ENCODE data around the gene PPFIBP1. TPM values are rescaled to one million over a fixed set of nuclear protein-coding genes. Genes with fewer than 3 reads are reported as not detected.
A peak's percentile ranks its signal among the peaks of the same experiment; 100 is the strongest.

PPFIBP1 gene
- total and polyA plus RNA-seq, 10 donors: 3.7 to 182 (median 92.4) TPM

- Histone ChIP-seq H3K9me3 (no peaks in the 10 kb centered on the region), H3K4me1 (peaks cover 17 to 63% (median 32%) of the 10 kb centered on the region in 6 donors), H3K36me3 (no peaks in the 10 kb centered on the region), H3K4me3 (no peak overlapping the region), H3K27ac (peak overlapping the region in 6 of 8 donors; percentile 57 to 82 (median 70)), H3K27me3 (replicated peaks in 1 of 7) (no peaks in the 10 kb centered on the region)
- TF ChIP-seq POLR2A (IDR thresholded peaks at IDR 0.05) (no peak), POLR2AphosphoS5 (IDR thresholded peaks at IDR 0.05) (no peak), CTCF (IDR thresholded peaks at IDR 0.05 in 8 of 11, conservative IDR thresholded peaks at IDR 0.05 in 3 of 11) (no peak)
- intact Hi-C loops (cut with DNase I; ENCODE audit: low total_unique reads): no loop called here
- WGBS, 5 donors: 18 to 26% (median 23%) methylated on average over 5 of the region's 5 CpGs
- no peak for DNase-seq
Observed at GRCh38 chr12:27555361-27555760, 31.4 kb downstream of the PPFIBP1 start.

GRCh38 chr12:27555925-27556778 lies 32.1 kb downstream of the PPFIBP1 start:
- 42 to 54% (median 44%) methylated on average over 6 of the region's 6 CpGs for WGBS, 5 donors
- no peaks in the 10 kb centered on the region for H3K9me3 ChIP-seq
- DNase-seq: no peak
- H3K27me3 ChIP-seq (replicated peaks in 1 of 7): no peaks in the 10 kb centered on the region
- H3K36me3 ChIP-seq: no peaks in the 10 kb centered on the region
- H3K4me1 ChIP-seq: peaks cover 14 to 57% (median 28%) of the 10 kb centered on the region in 6 donors
- TF ChIP-seq POLR2AphosphoS5 (IDR thresholded peaks at IDR 0.05): no peak
- TF ChIP-seq POLR2A (IDR thresholded peaks at IDR 0.05): no peak
- no peak for TF ChIP-seq CTCF (IDR thresholded peaks at IDR 0.05 in 8 of 11, conservative IDR thresholded peaks at IDR 0.05 in 3 of 11)
- peak overlapping the region in 7 of 8 donors; percentile 44 to 82 (median 66) for H3K27ac ChIP-seq
- intact Hi-C loops (cut with DNase I; ENCODE audit: low total_unique reads): no loop called here
- H3K4me3 ChIP-seq: no peak overlapping the region

GRCh38 chr12:27560126-27560525 lies 36.1 kb downstream of the PPFIBP1 start:
- intact Hi-C loops (cut with DNase I; ENCODE audit: low total_unique reads): no loop called here
- peaks cover 5 to 54% (median 22%) of the 10 kb centered on the region in 6 donors for H3K4me1 ChIP-seq

More at GRCh38 chr12:27560126-27560525, 36.1 kb downstream of the PPFIBP1 start:
- no peaks in the 10 kb centered on the region for H3K27me3 ChIP-seq (replicated peaks in 1 of 7)
- TF ChIP-seq POLR2A (IDR thresholded peaks at IDR 0.05): no peak
- TF ChIP-seq POLR2AphosphoS5 (IDR thresholded peaks at IDR 0.05): no peak
- no peak for TF ChIP-seq CTCF (IDR thresholded peaks at IDR 0.05 in 8 of 11, conservative IDR thresholded peaks at IDR 0.05 in 3 of 11)
- 86 to 94% (median 91%) methylated on average over 2 of the region's 2 CpGs for WGBS, 5 donors
- no peak for DNase-seq
- H3K4me3 ChIP-seq: no peak overlapping the region
- no peaks in the 10 kb centered on the region for H3K9me3 ChIP-seq
- H3K27ac ChIP-seq: no peak overlapping the region
- no peaks in the 10 kb centered on the region for H3K36me3 ChIP-seq
